Activated T-helper 2 cell treated with anti-CD3 and anti-CD28 coated beads, Interferon-gamma antibody, Interleukin-2, Interleukin-4, amounts not matched to agents 10 μg/mL and 5 μg/mL and 100 μg/mL, durations not matched to agents 14 hours and 24 hours and 36 hours (primary cell): ENCODE measurements around the gene DERL2. TPM values are rescaled to one million over a fixed set of nuclear protein-coding genes. Genes with fewer than 3 reads are reported as not detected.

Experiments
- DNase-seq: peaks from one replicate; pipeline ENCODE4 v3.0.0; 2021; ENCODE audit warnings: low spot score
- H3K27ac Mint-ChIP-seq: one replicate; pipeline ENCODE4 v1.8.0; 2021; ENCODE audit warnings: mixed read lengths
- H3K27me3 Mint-ChIP-seq: one replicate; pipeline ENCODE4 v1.8.0; 2021; ENCODE audit warnings: low read depth, mixed read lengths
- H3K36me3 Mint-ChIP-seq: one replicate; pipeline ENCODE4 v1.8.0; 2021; ENCODE audit warnings: low read depth, mixed read lengths
- H3K4me1 Mint-ChIP-seq: one replicate; pipeline ENCODE4 v1.8.0; 2021; ENCODE audit warnings: low read depth, mixed read lengths
- H3K4me3 Mint-ChIP-seq: one replicate; pipeline ENCODE4 v1.8.0; 2021; ENCODE audit warnings: low read depth, mild to moderate bottlenecking, moderate library complexity, mixed read lengths
- H3K9me3 Mint-ChIP-seq: one replicate; pipeline ENCODE4 v1.8.0; 2021; ENCODE audit warnings: mixed read lengths
- intact Hi-C: fragments of 100-400 bp; cut with micrococcal nuclease; formaldehyde crosslinking; loops from one replicate; pipeline ENCODE4 v1.15.1; 2023
- total RNA-seq: library from RNA; stranded (reverse); gene quantifications from 2 replicates; pipeline ENCODE4 v1.2.3, GENCODE V29; 2022

Gene DERL2
- total RNA-seq, 1 donor from 2014 or later, result 69.3 TPM

- Mint-ChIP-seq H3K4me1 (peaks cover 12% of the 10 kb centered on the region), H3K4me3 (no peak overlapping the region), H3K9me3 (no peaks in the 10 kb centered on the region), H3K27me3 (no peaks in the 10 kb centered on the region), H3K36me3 (peaks cover 36% of the 10 kb centered on the region), H3K27ac (no peak overlapping the region)
- intact Hi-C loops, result no loop called here
- DNase-seq, result no peak
Observed at GRCh38 chr17:5492970-5493369, 7.0 kb upstream of the DERL2 start.

GRCh38 chr17:5488752-5489151 lies 2.8 kb upstream of the DERL2 start:
- H3K4me3 Mint-ChIP-seq, result no peak overlapping the region
- no peaks in the 10 kb centered on the region for H3K27me3 Mint-ChIP-seq
- H3K36me3 Mint-ChIP-seq, result peaks cover 63% of the 10 kb centered on the region
- H3K9me3 Mint-ChIP-seq, result no peaks in the 10 kb centered on the region
- intact Hi-C loops, result loop anchor here (5.0 to 10.0 kb wide), 3 partner anchors 51 to 1156 kb away; partner anchors contain the start of genes C1QBP, KIAA0753, NLRP1 and TXNDC17
- DNase-seq, result no peak
- peaks cover 30% of the 10 kb centered on the region for H3K4me1 Mint-ChIP-seq
- H3K27ac Mint-ChIP-seq, result no peak overlapping the region

GRCh38 chr17:5486206-5487124 lies 487 bp upstream of the DERL2 start, which contains the start of gene MIS12:
Gene MIS12 (plus strand): TSS chr17:5486566. CDS start chr17:5488863, 2,297 bp downstream.
- intact Hi-C loops, result loop anchor here (1.0 to 10.0 kb wide), 6 partner anchors 18 to 1158 kb away; partner anchors contain the start of genes C1QBP, DHX33, KIAA0753 and NLRP1
- no peaks in the 10 kb centered on the region for H3K9me3 Mint-ChIP-seq
- H3K4me3 Mint-ChIP-seq, result peak within 1 kb of the TSS; percentile 97
- H3K27me3 Mint-ChIP-seq, result no peaks in the 10 kb centered on the region
- DNase-seq, result peak; percentile 96
- H3K36me3 Mint-ChIP-seq, result peaks cover 76% of the 10 kb centered on the region
- peak within 1 kb of the TSS; percentile 98 for H3K27ac Mint-ChIP-seq
- peaks cover 38% of the 10 kb centered on the region for H3K4me1 Mint-ChIP-seq

GRCh38 chr17:5481451-5481850 lies 4.5 kb downstream of the DERL2 start:
- H3K4me3 Mint-ChIP-seq, result no peak overlapping the region
- no peak overlapping the region for H3K27ac Mint-ChIP-seq
- intact Hi-C loops, result loop anchor here (10.0 kb wide), 2 partner anchors 103 to 1163 kb away; partner anchors contain the start of genes KIAA0753, NLRP1 and TXNDC17
- peaks cover 21% of the 10 kb centered on the region for H3K4me1 Mint-ChIP-seq
- no peaks in the 10 kb centered on the region for H3K9me3 Mint-ChIP-seq
- DNase-seq, result no peak
- peaks cover 79% of the 10 kb centered on the region for H3K36me3 Mint-ChIP-seq
- H3K27me3 Mint-ChIP-seq, result no peaks in the 10 kb centered on the region

- Mint-ChIP-seq H3K9me3 (no peaks in the 10 kb centered on the region), H3K4me1 (peaks cover 21% of the 10 kb centered on the region), H3K27me3 (no peaks in the 10 kb centered on the region), H3K36me3 (peaks cover 80% of the 10 kb centered on the region), H3K4me3 (no peak overlapping the region), H3K27ac (no peak overlapping the region)
- intact Hi-C loops, result loop anchor here (10.0 kb wide), 2 partner anchors 104 to 1164 kb away; partner anchors contain the start of genes KIAA0753, NLRP1 and TXNDC17
- DNase-seq, result no peak
Observed at GRCh38 chr17:5480962-5481361, 5.0 kb downstream of the DERL2 start.

GRCh38 chr17:5478992-5479391 lies 7.0 kb downstream of the DERL2 start:
- H3K36me3 Mint-ChIP-seq, result peaks cover 81% of the 10 kb centered on the region
- no peaks in the 10 kb centered on the region for H3K9me3 Mint-ChIP-seq
- no peak overlapping the region for H3K27ac Mint-ChIP-seq
- DNase-seq, result no peak
- peaks cover 10% of the 10 kb centered on the region for H3K4me1 Mint-ChIP-seq
- intact Hi-C loops, result no loop called here
- H3K27me3 Mint-ChIP-seq, result no peaks in the 10 kb centered on the region
- no peak overlapping the region for H3K4me3 Mint-ChIP-seq

- Mint-ChIP-seq H3K27ac (no peak overlapping the region), H3K4me3 (no peak overlapping the region), H3K9me3 (no peaks in the 10 kb centered on the region), H3K27me3 (no peaks in the 10 kb centered on the region), H3K4me1 (peaks cover 9% of the 10 kb centered on the region), H3K36me3 (peaks cover 56% of the 10 kb centered on the region)
- intact Hi-C loops, result no loop called here
- no peak for DNase-seq
Observed at GRCh38 chr17:5473906-5474305, 12.1 kb downstream of the DERL2 start.

GRCh38 chr17:5472511-5472910 lies 13.5 kb downstream of the DERL2 start:
- no peak overlapping the region for H3K4me3 Mint-ChIP-seq
- DNase-seq, result no peak
- peaks cover 14% of the 10 kb centered on the region for H3K4me1 Mint-ChIP-seq
- no peaks in the 10 kb centered on the region for H3K27me3 Mint-ChIP-seq
- no peaks in the 10 kb centered on the region for H3K9me3 Mint-ChIP-seq
- H3K27ac Mint-ChIP-seq, result no peak overlapping the region
- intact Hi-C loops, result no loop called here
- peaks cover 48% of the 10 kb centered on the region for H3K36me3 Mint-ChIP-seq

- Mint-ChIP-seq H3K4me3 (peak overlapping the region; percentile 95), H3K36me3 (peaks cover 39% of the 10 kb centered on the region), H3K9me3 (no peaks in the 10 kb centered on the region), H3K27me3 (no peaks in the 10 kb centered on the region), H3K4me1 (peaks cover 39% of the 10 kb centered on the region), H3K27ac (peak overlapping the region; percentile 44)
- DNase-seq, result no peak
- intact Hi-C loops, result loop anchor here (1.0 kb wide), 3 partner anchors 18 to 48 kb away; partner anchors contain the start of genes C1QBP, DERL2, MIS12 and RPAIN
Observed at GRCh38 chr17:5468075-5468473, 17.9 kb downstream of the DERL2 start.

- intact Hi-C loops, result no loop called here
- no peak for DNase-seq
- Mint-ChIP-seq H3K27ac (peak overlapping the region; percentile 44), H3K36me3 (peaks cover 40% of the 10 kb centered on the region), H3K4me3 (peak overlapping the region; percentile 95), H3K4me1 (peaks cover 39% of the 10 kb centered on the region), H3K9me3 (no peaks in the 10 kb centered on the region), H3K27me3 (no peaks in the 10 kb centered on the region)
Observed at GRCh38 chr17:5467416-5467815, 18.6 kb downstream of the DERL2 start.

- peaks cover 35% of the 10 kb centered on the region for H3K36me3 Mint-ChIP-seq
- no peaks in the 10 kb centered on the region for H3K9me3 Mint-ChIP-seq
- no peaks in the 10 kb centered on the region for H3K27me3 Mint-ChIP-seq
- intact Hi-C loops, result no loop called here
- peaks cover 39% of the 10 kb centered on the region for H3K4me1 Mint-ChIP-seq
- no peak overlapping the region for H3K27ac Mint-ChIP-seq
- DNase-seq, result no peak
- H3K4me3 Mint-ChIP-seq, result peak overlapping the region; percentile 95
Observed at GRCh38 chr17:5466295-5466694, 19.7 kb downstream of the DERL2 start.

- H3K9me3 Mint-ChIP-seq, result no peaks in the 10 kb centered on the region
- intact Hi-C loops, result no loop called here
Observed at GRCh38 chr17:5464717-5465507, 21.1 kb downstream of the DERL2 start.

More at GRCh38 chr17:5464717-5465507, 21.1 kb downstream of the DERL2 start:
- Mint-ChIP-seq H3K36me3 (peaks cover 48% of the 10 kb centered on the region), H3K27ac (no peak overlapping the region), H3K4me3 (no peak overlapping the region), H3K27me3 (no peaks in the 10 kb centered on the region), H3K4me1 (peaks cover 36% of the 10 kb centered on the region)
- no peak for DNase-seq
